CD14-positive monocyte (primary cell): ENCODE results near the gene GPC6. TPM values are rescaled to one million over a fixed set of nuclear protein-coding genes. Genes with fewer than 3 reads are reported as not detected.

ENCODE experiments used
- DNase-seq, 3 donors: peaks; one replicate each; pipeline ENCODE4 v3.0.0-alpha.2; 2011 to 2022
- H2AFZ ChIP-seq: 2 replicates; pipeline ENCODE4 v1.6.0; 2012; ENCODE audit warnings: mild to moderate bottlenecking, low read depth, low read length, inconsistent platforms; ENCODE audit not compliant: insufficient read depth, poor library complexity, severe bottlenecking
- H3K27ac ChIP-seq, 2 donors: 1 replicate in 1 of 2; 2 replicates in 1 of 2; pipeline ENCODE4 v1.5.1; 2012 to 2013; ENCODE audit warnings: low read length in 2 of 2, control low read depth in 1 of 2, inconsistent platforms in 1 of 2, low read depth in 1 of 2, mild to moderate bottlenecking in 1 of 2
- H3K27me3 ChIP-seq, 2 donors: one replicate each; pipeline versions ENCODE4 v1.6.0 to v1.6.1; 2011 to 2013; ENCODE audit warnings: low read length in 2 of 2; ENCODE audit not compliant: control insufficient read depth in 2 of 2, insufficient read depth in 2 of 2
- H3K36me3 ChIP-seq, 2 donors: replicated peaks in 1 of 2; 1 replicate in 1 of 2; 2 replicates in 1 of 2; pipeline versions ENCODE4 v1.5.1 to v1.6.1; 2012 to 2013; ENCODE audit warnings: low read length in 2 of 2, control low read depth in 1 of 2, inconsistent platforms in 1 of 2, mild to moderate bottlenecking in 1 of 2; ENCODE audit not compliant: insufficient read depth in 2 of 2, control insufficient read depth in 1 of 2
- H3K4me1 ChIP-seq, 2 donors: 1 replicate in 1 of 2; 2 replicates in 1 of 2; pipeline versions ENCODE4 v1.5.1 to v1.6.1; 2012 to 2013; ENCODE audit warnings: low read length in 2 of 2, control low read depth in 1 of 2, inconsistent platforms in 1 of 2, mild to moderate bottlenecking in 1 of 2, moderate library complexity in 1 of 2; ENCODE audit not compliant: insufficient read depth in 2 of 2, control insufficient read depth in 1 of 2
- H3K4me2 ChIP-seq: replicated peaks from 2 replicates; pipeline ENCODE3; 2012; ENCODE audit warnings: low read length, moderate library complexity, mild to moderate bottlenecking; ENCODE audit not compliant: poor library complexity, severe bottlenecking; ENCODE audit errors: extremely low read depth
- H3K4me3 ChIP-seq, 3 experiments: fragments of 200-600 bp in 1 of 3; sonication (generic) in 1 of 3; replicated peaks in 1 of 3; 1 replicate in 2 of 3; 2 replicates in 1 of 3; pipeline ENCODE4 v1.5.1; 2011 to 2013; ENCODE audit warnings: low read length in 3 of 3, mild to moderate bottlenecking in 3 of 3, control low read depth in 2 of 3, low read depth in 2 of 3, inconsistent platforms in 1 of 3, moderate library complexity in 1 of 3
- H3K79me2 ChIP-seq: 2 replicates; pipeline ENCODE4 v1.6.0; 2012; ENCODE audit warnings: mild to moderate bottlenecking, control low read depth, inconsistent platforms, low read length, moderate library complexity; ENCODE audit not compliant: insufficient read depth
- H3K9ac ChIP-seq: 2 replicates; pipeline ENCODE4 v1.6.0; 2017; ENCODE audit warnings: low read length, mild to moderate bottlenecking; ENCODE audit not compliant: insufficient read depth, poor library complexity, severe bottlenecking
- H3K9me3 ChIP-seq, 2 donors: replicated peaks in 1 of 2; 1 replicate in 1 of 2; 2 replicates in 1 of 2; pipeline versions ENCODE4 v1.5.1 to v1.6.1; 2012 to 2013; ENCODE audit warnings: low read length in 2 of 2, control low read depth in 1 of 2; ENCODE audit not compliant: control insufficient read depth in 1 of 2, insufficient read depth in 1 of 2
- H4K20me1 ChIP-seq: 2 replicates; pipeline ENCODE4 v1.6.0; 2012; ENCODE audit warnings: mild to moderate bottlenecking, low read length, control low read depth, moderate library complexity; ENCODE audit not compliant: insufficient read depth
- H3K27ac Mint-ChIP-seq, 7 donors: one replicate each; pipeline ENCODE4 v1.8.0; 2020; ENCODE audit warnings: mild to moderate bottlenecking in 7 of 7, mixed read lengths in 7 of 7, moderate library complexity in 6 of 7, inconsistent platforms in 2 of 7
- H3K27me3 Mint-ChIP-seq, 3 donors: one replicate each; pipeline ENCODE4 v1.8.0; 2021 to 2022; ENCODE audit warnings: low read depth in 3 of 3, mild to moderate bottlenecking in 3 of 3, mixed read lengths in 3 of 3, moderate library complexity in 3 of 3, inconsistent platforms in 1 of 3
- H3K36me3 Mint-ChIP-seq, 2 donors: one replicate each; pipeline ENCODE4 v1.8.0; 2020; ENCODE audit warnings: mixed read lengths in 2 of 2, inconsistent platforms in 1 of 2, mild to moderate bottlenecking in 1 of 2
- H3K4me1 Mint-ChIP-seq: one replicate; pipeline ENCODE4 v1.8.0; 2020; ENCODE audit warnings: mild to moderate bottlenecking, mixed read lengths
- H3K4me3 Mint-ChIP-seq, 2 donors: one replicate each; pipeline ENCODE4 v1.8.0; 2020; ENCODE audit warnings: mild to moderate bottlenecking in 2 of 2, mixed read lengths in 2 of 2, moderate library complexity in 1 of 2
- H3K9me3 Mint-ChIP-seq, 7 donors: one replicate each; pipeline ENCODE4 v1.8.0; 2020 to 2022; ENCODE audit warnings: mixed read lengths in 7 of 7, mild to moderate bottlenecking in 6 of 7, moderate library complexity in 6 of 7, inconsistent platforms in 2 of 7
- WGBS: methylation state at CpG from one replicate; pipeline ENCODE4 v1.1.5; 2013; ENCODE audit warnings: missing lambda C conversion rate; ENCODE audit not compliant: insufficient coverage; 5-methylcytosine and 5-hydroxymethylcytosine counted together
- intact Hi-C, 2 donors: fragments of 100-400 bp; cut with micrococcal nuclease; formaldehyde crosslinking; loops; one replicate each; pipeline versions ENCODE4 v1.15.0 to v1.15.1; 2023
- polyA plus RNA-seq, 3 donors: library from polyadenylated mRNA; depleted of rRNA in 1 of 3; unstranded in 2 of 3; stranded (reverse) in 1 of 3; fragments of 300-500 nt in 2 of 3; fragments of >200 nt in 1 of 3; fragmentation: Illumina TruSeq in 2 of 3; gene quantifications; 1 replicate in 2 of 3; 2 replicates in 1 of 3; pipeline ENCODE4 v1.2.3, GENCODE V29; 2012 to 2021
- TF ChIP-seq, protein P1 (sequence below): fragments of 200-600 bp; IDR thresholded peaks from one replicate; pipeline ENCODE4 v1.8.0; 2022; ENCODE audit warnings: antibody characterized with exemption, mild to moderate bottlenecking

GPC6 gene
- polyA plus RNA-seq, 3 donors, result not detected

GRCh38 chr13:93637852-93638251, 411.2 kb downstream of the GPC6 start:
- no peak overlapping the region for H3K9ac ChIP-seq
- no CpG with 5 or more reads among the region's 2 CpGs for WGBS
- TF ChIP-seq, protein P1, sequence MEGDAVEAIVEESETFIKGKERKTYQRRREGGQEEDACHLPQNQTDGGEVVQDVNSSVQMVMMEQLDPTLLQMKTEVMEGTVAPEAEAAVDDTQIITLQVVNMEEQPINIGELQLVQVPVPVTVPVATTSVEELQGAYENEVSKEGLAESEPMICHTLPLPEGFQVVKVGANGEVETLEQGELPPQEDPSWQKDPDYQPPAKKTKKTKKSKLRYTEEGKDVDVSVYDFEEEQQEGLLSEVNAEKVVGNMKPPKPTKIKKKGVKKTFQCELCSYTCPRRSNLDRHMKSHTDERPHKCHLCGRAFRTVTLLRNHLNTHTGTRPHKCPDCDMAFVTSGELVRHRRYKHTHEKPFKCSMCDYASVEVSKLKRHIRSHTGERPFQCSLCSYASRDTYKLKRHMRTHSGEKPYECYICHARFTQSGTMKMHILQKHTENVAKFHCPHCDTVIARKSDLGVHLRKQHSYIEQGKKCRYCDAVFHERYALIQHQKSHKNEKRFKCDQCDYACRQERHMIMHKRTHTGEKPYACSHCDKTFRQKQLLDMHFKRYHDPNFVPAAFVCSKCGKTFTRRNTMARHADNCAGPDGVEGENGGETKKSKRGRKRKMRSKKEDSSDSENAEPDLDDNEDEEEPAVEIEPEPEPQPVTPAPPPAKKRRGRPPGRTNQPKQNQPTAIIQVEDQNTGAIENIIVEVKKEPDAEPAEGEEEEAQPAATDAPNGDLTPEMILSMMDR, result no peak
- Mint-ChIP-seq H3K9me3 (peaks cover 0 to 3% (median 0%) of the 10 kb centered on the region in 7 donors), H3K27ac (no peak overlapping the region), H3K4me3 (no peak overlapping the region), H3K27me3 (peaks cover 0 to 2% (median 0%) of the 10 kb centered on the region in 3 donors), H3K36me3 (no peaks in the 10 kb centered on the region), H3K4me1 (no peaks in the 10 kb centered on the region)
- no peak overlapping the region for H3K4me3 ChIP-seq
- no peaks in the 10 kb centered on the region for H3K79me2 ChIP-seq
- no peaks in the 10 kb centered on the region for H3K27me3 ChIP-seq
- no peaks in the 10 kb centered on the region for H3K36me3 ChIP-seq
- no peaks in the 10 kb centered on the region for H3K9me3 ChIP-seq
- H2AFZ ChIP-seq, result no peak overlapping the region
- H3K4me1 ChIP-seq, result no peaks in the 10 kb centered on the region
- no peak for DNase-seq
- no peaks in the 10 kb centered on the region for H4K20me1 ChIP-seq
- no peak overlapping the region for H3K27ac ChIP-seq
- intact Hi-C loops, result no loop called here
- H3K4me2 ChIP-seq, result no peak overlapping the region

GRCh38 chr13:93640452-93640851, 413.8 kb downstream of the GPC6 start:
- H3K27me3 ChIP-seq, result no peaks in the 10 kb centered on the region
- no peaks in the 10 kb centered on the region for H3K36me3 ChIP-seq
- no peak overlapping the region for H3K4me3 ChIP-seq
- H3K9me3 ChIP-seq, result no peaks in the 10 kb centered on the region
- no peaks in the 10 kb centered on the region for H3K4me1 ChIP-seq
- WGBS, result 91% methylated on average over 1 of the region's 1 CpG
- H4K20me1 ChIP-seq, result no peaks in the 10 kb centered on the region
- no peak overlapping the region for H3K4me3 Mint-ChIP-seq
- no peak overlapping the region for H3K9ac ChIP-seq
- no peak for DNase-seq
- H3K4me2 ChIP-seq, result no peak overlapping the region
- peaks cover 0 to 2% (median 0%) of the 10 kb centered on the region in 3 donors for H3K27me3 Mint-ChIP-seq
- peaks cover 0 to 5% (median 0%) of the 10 kb centered on the region in 7 donors for H3K9me3 Mint-ChIP-seq
- no peaks in the 10 kb centered on the region for H3K79me2 ChIP-seq
- no peak overlapping the region for H2AFZ ChIP-seq
- H3K27ac ChIP-seq, result no peak overlapping the region
- H3K4me1 Mint-ChIP-seq, result no peaks in the 10 kb centered on the region
- no peaks in the 10 kb centered on the region for H3K36me3 Mint-ChIP-seq
- intact Hi-C loops, result no loop called here
- no peak overlapping the region for H3K27ac Mint-ChIP-seq
- TF ChIP-seq, protein P1, result no peak
